Measurements from ENCODE around the gene ST6GAL1.

The ST6GAL1 gene

DNA sequence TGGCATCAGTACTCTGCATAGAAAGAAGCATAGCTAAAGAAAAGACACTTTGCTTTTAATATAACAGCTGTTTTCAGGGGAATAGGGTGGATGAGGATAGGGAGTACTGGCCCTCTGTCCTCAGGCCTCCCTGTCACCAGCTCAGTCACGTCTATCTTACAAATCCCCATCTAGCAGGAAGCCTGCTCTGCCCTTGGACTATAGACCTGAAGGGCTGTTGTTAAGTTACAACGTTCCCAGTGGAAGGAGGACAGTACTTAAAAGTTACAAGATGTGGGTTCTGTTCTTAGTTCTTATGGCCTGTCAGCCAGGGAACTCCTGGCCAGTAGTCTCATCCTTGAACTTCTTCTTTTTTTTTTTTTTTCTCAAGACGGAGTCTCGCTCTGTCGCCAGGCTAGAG, 138.5 kb downstream of the ST6GAL1 start:
- Mint-ChIP-seq H3K27ac (no peak overlapping the region), H3K4me3 (no peak overlapping the region), H3K27me3 (ENCODE audit: low read depth) (peaks cover 3% of the 10 kb centered on the region), H3K4me1 (no peaks in the 10 kb centered on the region), H3K9me3 (peaks cover 5% of the 10 kb centered on the region), H3K36me3 (ENCODE audit: low read depth) (peaks cover 50% of the 10 kb centered on the region)
- TF ChIP-seq, protein P1, sequence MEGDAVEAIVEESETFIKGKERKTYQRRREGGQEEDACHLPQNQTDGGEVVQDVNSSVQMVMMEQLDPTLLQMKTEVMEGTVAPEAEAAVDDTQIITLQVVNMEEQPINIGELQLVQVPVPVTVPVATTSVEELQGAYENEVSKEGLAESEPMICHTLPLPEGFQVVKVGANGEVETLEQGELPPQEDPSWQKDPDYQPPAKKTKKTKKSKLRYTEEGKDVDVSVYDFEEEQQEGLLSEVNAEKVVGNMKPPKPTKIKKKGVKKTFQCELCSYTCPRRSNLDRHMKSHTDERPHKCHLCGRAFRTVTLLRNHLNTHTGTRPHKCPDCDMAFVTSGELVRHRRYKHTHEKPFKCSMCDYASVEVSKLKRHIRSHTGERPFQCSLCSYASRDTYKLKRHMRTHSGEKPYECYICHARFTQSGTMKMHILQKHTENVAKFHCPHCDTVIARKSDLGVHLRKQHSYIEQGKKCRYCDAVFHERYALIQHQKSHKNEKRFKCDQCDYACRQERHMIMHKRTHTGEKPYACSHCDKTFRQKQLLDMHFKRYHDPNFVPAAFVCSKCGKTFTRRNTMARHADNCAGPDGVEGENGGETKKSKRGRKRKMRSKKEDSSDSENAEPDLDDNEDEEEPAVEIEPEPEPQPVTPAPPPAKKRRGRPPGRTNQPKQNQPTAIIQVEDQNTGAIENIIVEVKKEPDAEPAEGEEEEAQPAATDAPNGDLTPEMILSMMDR (IDR thresholded peaks at IDR 0.05; ENCODE audit: unreplicated experiment in 3 of 3) = no peak

DNA sequence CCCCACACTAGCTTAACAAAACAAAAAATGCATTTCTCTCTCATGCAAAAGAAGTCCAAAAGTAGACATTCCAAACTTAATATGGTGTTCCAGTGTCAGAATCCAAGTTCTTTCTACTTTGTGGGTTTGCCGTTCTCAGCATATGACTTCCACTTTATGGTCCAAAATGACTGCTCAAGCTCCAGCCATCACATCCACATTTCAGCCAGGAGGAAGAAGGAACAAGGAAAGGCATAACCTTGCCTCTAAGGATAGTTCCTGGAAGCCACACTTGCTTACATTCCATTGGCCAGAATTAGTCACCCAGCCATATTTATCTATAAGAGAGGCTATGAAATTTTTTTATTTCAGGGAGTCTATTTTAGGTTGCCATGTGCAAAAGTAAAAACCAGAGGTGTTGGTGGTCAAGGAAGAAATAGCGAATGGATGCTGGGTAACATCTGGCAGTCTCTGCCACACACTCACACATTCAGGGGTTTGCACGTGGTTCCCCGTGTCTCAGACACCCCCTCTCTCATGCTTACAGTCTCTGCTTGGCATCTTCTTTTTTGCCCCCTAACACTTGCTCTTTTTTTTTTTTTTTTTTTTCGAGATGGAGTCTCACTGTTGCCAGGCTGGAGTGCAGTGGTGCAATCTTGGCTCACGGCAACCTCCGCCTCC, 139.7 kb downstream of the ST6GAL1 start:
- Mint-ChIP-seq H3K4me1 (no peaks in the 10 kb centered on the region), H3K4me3 (no peak overlapping the region), H3K9me3 (peaks cover 5% of the 10 kb centered on the region), H3K27ac (no peak overlapping the region), H3K27me3 (ENCODE audit: low read depth) (peaks cover 3% of the 10 kb centered on the region), H3K36me3 (ENCODE audit: low read depth) (peaks cover 57% of the 10 kb centered on the region)
- TF ChIP-seq, protein P1 (IDR thresholded peaks at IDR 0.05; ENCODE audit: unreplicated experiment in 3 of 3) = no peak

DNA sequence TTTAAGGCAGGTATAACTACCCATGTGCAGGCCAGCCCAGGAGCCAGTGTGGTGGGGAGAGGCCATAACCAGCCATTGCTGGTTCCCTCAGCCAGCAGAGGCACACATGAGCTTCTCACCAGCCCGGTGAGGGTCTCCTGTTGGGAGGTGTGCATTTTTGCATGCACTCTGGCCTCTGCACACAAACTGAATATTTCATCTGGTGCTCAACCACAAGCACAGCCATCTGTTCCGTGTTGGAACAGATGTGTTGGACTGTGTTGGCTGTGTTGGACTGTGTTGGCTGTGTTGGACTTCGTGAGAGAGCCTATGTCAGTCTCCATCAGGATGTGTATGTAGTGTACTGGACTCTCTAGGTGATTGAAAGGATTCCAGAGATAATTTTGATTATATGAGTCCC, 141.8 kb downstream of the ST6GAL1 start:
- Mint-ChIP-seq H3K27me3 (ENCODE audit: low read depth) (no peaks in the 10 kb centered on the region), H3K9me3 (peaks cover 5% of the 10 kb centered on the region), H3K36me3 (ENCODE audit: low read depth) (peaks cover 66% of the 10 kb centered on the region), H3K4me3 (no peak overlapping the region), H3K4me1 (no peaks in the 10 kb centered on the region), H3K27ac (no peak overlapping the region)
- TF ChIP-seq, protein P1 (IDR thresholded peaks at IDR 0.05; ENCODE audit: unreplicated experiment in 3 of 3) = no peak

- Mint-ChIP-seq H3K4me1 (no peaks in the 10 kb centered on the region), H3K27ac (no peak overlapping the region)
Observed at GRCh38 chr3:187072511-187072910, 142.2 kb downstream of the ST6GAL1 start.

DNA sequence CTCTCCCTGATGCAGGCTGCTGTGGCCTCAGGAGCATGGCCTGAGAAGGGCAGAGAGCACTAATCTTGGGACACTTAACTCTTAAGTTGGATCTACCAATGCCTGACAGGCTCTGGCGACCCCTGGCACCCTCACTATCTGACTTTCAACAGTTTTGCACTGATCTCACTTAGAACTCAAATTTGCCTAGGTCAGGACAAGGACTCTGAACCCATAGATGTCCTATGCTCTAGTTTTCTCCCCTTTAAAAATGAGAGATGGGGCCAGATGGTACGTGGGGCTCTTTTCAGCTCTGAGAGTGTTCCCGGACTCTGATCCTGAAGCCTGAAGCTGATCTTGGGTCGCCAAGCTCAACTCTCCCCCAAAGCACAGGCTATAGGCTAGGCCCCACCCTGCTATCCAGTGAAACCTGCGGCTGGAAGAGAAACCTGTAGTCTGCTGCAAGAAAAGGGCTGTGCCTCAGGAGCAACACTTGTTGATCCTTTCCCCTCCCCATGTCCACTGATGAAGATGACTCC, 143.3 kb downstream of the ST6GAL1 start:
- TF ChIP-seq, protein P1 (IDR thresholded peaks at IDR 0.05; ENCODE audit: unreplicated experiment in 3 of 3) = no peak
- no peak overlapping the region for H3K4me3 Mint-ChIP-seq
- no peaks in the 10 kb centered on the region for H3K27me3 Mint-ChIP-seq (ENCODE audit: low read depth)
- no peaks in the 10 kb centered on the region for H3K4me1 Mint-ChIP-seq
- H3K9me3 Mint-ChIP-seq = peaks cover 5% of the 10 kb centered on the region
- H3K36me3 Mint-ChIP-seq (ENCODE audit: low read depth) = peaks cover 74% of the 10 kb centered on the region
- H3K27ac Mint-ChIP-seq = no peak overlapping the region

More at GRCh38 chr3:187072511-187072910, 142.2 kb downstream of the ST6GAL1 start:
- Mint-ChIP-seq H3K4me3 (no peak overlapping the region), H3K27me3 (ENCODE audit: low read depth) (no peaks in the 10 kb centered on the region), H3K36me3 (ENCODE audit: low read depth) (peaks cover 68% of the 10 kb centered on the region), H3K9me3 (peaks cover 5% of the 10 kb centered on the region)
- TF ChIP-seq, protein P1 (IDR thresholded peaks at IDR 0.05; ENCODE audit: unreplicated experiment in 3 of 3) = no peak

- Mint-ChIP-seq H3K4me3 (no peak overlapping the region), H3K9me3 (peaks cover 2% of the 10 kb centered on the region), H3K36me3 (ENCODE audit: low read depth) (peaks cover 75% of the 10 kb centered on the region), H3K27me3 (ENCODE audit: low read depth) (no peaks in the 10 kb centered on the region), H3K27ac (no peak overlapping the region), H3K4me1 (no peaks in the 10 kb centered on the region)
- TF ChIP-seq, protein P1 (IDR thresholded peaks at IDR 0.05; ENCODE audit: unreplicated experiment in 3 of 3) = no peak
Observed at GRCh38 chr3:187074846-187075245, 144.5 kb downstream of the ST6GAL1 start.

Measured in nephron (organoid).